DOHH2 (cell line): ENCODE data around the gene IFNLR1.

Experiments
- EZH2phosphoT487 ChIP-seq: fragments of 200-600 bp; sonication (generic); IDR thresholded peaks from 2 replicates; pipeline ENCODE4 v1.6.1; 2017; ENCODE audit warnings: borderline replicate concordance, mild to moderate bottlenecking, antibody characterized with exemption, low read length, moderate library complexity, mixed read lengths
- TF ChIP-seq, protein P1 (sequence below): fragments of 200-600 bp; sonication (generic); IDR thresholded peaks from one replicate; pipeline ENCODE4 v1.5.1; 2014; ENCODE audit warnings: antibody characterized with exemption, mild to moderate bottlenecking, low read depth, low read length; ENCODE audit not compliant: poor library complexity, severe bottlenecking

DNA sequence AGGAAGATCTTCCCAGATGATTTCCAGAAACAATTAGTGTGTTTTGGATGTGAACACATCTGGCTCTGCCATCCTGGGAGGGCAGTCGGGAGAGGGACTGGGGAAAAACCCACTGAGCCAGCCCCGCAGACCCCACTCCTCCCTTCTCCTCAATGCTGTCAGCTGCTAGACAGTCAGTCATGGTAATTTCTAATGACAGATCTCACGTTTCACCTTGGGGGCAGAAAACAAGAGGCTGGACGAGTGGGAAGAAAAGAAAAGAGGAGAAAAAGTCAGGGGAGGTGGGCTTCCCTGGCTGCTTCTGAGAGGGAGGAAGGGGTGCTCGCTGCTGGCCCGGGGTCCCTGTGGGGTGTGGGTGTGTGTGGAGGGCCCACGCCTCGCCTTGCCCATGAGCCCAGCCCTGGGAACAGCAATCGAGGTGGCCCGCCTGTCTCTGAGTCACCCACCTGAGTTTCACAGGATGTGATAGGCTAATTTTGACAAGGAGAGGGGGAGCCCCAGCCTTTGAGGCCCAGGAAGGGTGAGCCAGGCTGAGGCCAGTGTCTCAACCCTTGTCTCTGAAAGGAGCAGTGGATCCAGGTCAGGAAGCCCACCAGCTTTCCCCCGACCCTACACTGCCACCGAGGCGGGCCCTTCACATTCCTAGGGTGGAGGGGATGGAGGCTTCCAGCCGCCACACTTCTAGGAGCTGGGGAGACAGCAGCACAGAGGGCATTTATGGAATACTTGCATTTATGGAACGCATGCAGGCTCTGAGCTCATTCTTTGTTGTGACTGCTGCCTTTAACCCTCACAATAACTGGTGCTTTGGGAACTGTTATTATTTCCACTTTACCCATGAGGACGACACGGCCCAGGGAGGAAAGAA is 49.1 kb upstream of the IFNLR1 start:
- TF ChIP-seq EZH2phosphoT487, result no peak
- TF ChIP-seq, protein P1, sequence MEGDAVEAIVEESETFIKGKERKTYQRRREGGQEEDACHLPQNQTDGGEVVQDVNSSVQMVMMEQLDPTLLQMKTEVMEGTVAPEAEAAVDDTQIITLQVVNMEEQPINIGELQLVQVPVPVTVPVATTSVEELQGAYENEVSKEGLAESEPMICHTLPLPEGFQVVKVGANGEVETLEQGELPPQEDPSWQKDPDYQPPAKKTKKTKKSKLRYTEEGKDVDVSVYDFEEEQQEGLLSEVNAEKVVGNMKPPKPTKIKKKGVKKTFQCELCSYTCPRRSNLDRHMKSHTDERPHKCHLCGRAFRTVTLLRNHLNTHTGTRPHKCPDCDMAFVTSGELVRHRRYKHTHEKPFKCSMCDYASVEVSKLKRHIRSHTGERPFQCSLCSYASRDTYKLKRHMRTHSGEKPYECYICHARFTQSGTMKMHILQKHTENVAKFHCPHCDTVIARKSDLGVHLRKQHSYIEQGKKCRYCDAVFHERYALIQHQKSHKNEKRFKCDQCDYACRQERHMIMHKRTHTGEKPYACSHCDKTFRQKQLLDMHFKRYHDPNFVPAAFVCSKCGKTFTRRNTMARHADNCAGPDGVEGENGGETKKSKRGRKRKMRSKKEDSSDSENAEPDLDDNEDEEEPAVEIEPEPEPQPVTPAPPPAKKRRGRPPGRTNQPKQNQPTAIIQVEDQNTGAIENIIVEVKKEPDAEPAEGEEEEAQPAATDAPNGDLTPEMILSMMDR, result no peak
